ENCODE results near the gene IRS2. TPM values are rescaled to one million over a fixed set of nuclear protein-coding genes. Genes with fewer than 3 reads are reported as not detected.

The IRS2 gene
- total RNA-seq, 2 experiments from 2014 or later: 2.8 TPM

DNA sequence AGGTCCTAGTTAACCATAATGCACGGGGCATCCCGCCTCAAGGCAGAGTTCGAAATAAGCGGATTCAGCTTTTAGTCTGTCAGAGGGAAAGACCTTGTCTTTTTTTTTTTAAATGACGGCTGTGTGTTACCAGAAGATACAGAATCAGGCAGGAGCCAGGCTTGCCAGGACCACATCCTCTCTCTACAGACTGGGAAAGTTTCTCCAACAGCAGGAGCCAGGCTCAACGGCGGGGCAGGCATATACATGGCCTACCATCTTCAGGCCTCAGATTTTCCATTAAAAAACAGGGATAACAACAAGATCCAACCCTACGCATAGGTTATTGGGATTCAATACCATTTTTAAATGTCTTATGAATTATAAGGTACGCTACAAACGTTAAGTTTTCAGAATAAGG is 17.8 kb downstream of the IRS2 start:
- CTCF ChIA-PET: interaction anchor here (1.0 to 1.2 kb wide), 2 partner anchors 21 to 26 kb away, joined by 3 to 4 read pairs; no protein-coding TSS in a partner anchor

DNA sequence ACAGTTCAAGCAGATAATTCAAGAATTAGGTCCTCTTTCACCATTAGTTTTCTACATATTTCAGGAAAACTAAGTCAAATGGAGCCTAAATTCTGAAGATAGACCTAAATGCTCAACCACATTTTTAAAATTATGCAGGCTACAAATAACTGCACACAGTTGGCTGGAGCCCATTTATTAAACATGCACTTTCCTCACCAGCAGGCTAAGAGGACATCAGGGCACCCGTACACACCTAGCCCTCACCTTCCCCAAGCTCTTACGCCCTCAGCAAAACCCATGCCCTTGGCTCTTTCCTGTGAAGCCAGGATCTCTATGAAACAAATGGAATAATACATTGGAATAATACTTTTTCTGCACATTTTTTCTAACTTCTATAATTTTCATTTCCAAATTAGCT is 18.2 kb downstream of the IRS2 start:
- peaks cover 21% of the 10 kb centered on the region for H3K4me1 Mint-ChIP-seq (ENCODE audit: low read depth)
- no peaks in the 10 kb centered on the region for H3K9me3 Mint-ChIP-seq
- DNase-seq (no peak), ATAC-seq (no peak)
- TF ChIP-seq, protein P1, sequence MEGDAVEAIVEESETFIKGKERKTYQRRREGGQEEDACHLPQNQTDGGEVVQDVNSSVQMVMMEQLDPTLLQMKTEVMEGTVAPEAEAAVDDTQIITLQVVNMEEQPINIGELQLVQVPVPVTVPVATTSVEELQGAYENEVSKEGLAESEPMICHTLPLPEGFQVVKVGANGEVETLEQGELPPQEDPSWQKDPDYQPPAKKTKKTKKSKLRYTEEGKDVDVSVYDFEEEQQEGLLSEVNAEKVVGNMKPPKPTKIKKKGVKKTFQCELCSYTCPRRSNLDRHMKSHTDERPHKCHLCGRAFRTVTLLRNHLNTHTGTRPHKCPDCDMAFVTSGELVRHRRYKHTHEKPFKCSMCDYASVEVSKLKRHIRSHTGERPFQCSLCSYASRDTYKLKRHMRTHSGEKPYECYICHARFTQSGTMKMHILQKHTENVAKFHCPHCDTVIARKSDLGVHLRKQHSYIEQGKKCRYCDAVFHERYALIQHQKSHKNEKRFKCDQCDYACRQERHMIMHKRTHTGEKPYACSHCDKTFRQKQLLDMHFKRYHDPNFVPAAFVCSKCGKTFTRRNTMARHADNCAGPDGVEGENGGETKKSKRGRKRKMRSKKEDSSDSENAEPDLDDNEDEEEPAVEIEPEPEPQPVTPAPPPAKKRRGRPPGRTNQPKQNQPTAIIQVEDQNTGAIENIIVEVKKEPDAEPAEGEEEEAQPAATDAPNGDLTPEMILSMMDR (IDR thresholded peaks at IDR 0.05): no peak
- CTCF ChIA-PET: interaction anchor here (1.0 to 1.2 kb wide), 2 partner anchors 21 to 26 kb away, joined by 3 to 4 read pairs; no protein-coding TSS in a partner anchor
- H3K27ac Mint-ChIP-seq: no peak overlapping the region
- POLR2A ChIA-PET: interaction anchor here (0.6 kb wide), 1 partner anchor 11 kb away, joined by 4 read pairs; no protein-coding TSS in a partner anchor
- intact Hi-C loops (cut with micrococcal nuclease): no loop called here
- H3K27me3 Mint-ChIP-seq: no peaks in the 10 kb centered on the region
- H3K4me3 Mint-ChIP-seq: no peak overlapping the region
- no peaks in the 10 kb centered on the region for H3K36me3 Mint-ChIP-seq (ENCODE audit: low read depth)

More for the DNA sequence above, 17.8 kb downstream of the IRS2 start:
- DNase-seq (no peak), ATAC-seq (no peak)
- TF ChIP-seq, protein P1 (IDR thresholded peaks at IDR 0.05): no peak
- H3K36me3 Mint-ChIP-seq (ENCODE audit: low read depth): no peaks in the 10 kb centered on the region
- H3K27ac Mint-ChIP-seq: no peak overlapping the region
- intact Hi-C loops (cut with micrococcal nuclease): no loop called here
- H3K27me3 Mint-ChIP-seq: no peaks in the 10 kb centered on the region
- POLR2A ChIA-PET: interaction anchor here (0.6 kb wide), 1 partner anchor 12 kb away, joined by 4 read pairs; no protein-coding TSS in a partner anchor
- no peaks in the 10 kb centered on the region for H3K9me3 Mint-ChIP-seq
- peaks cover 26% of the 10 kb centered on the region for H3K4me1 Mint-ChIP-seq (ENCODE audit: low read depth)
- no peak overlapping the region for H3K4me3 Mint-ChIP-seq

DNA sequence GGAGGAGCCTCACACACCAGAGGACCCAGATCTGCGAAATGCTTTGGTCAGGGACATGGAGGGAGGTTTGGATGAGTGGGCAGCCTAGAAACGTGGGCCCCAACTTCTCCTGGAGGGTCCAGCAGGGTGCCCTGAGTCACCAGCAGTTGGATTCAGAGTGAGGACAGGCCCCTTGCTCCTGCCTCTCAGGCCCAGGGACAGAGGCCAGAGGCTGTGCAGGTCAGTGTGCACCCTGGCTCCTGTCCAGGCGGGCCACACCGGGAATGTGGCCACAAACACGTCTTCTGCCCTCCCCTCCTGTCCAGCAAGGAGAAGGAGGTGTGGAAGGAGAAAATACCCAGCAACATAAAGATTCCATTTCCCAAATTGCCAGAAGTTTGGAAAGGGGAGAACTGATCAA is 19.4 kb downstream of the IRS2 start:
- Mint-ChIP-seq H3K4me3 (no peak overlapping the region), H3K27me3 (no peaks in the 10 kb centered on the region), H3K9me3 (no peaks in the 10 kb centered on the region), H3K36me3 (ENCODE audit: low read depth) (no peaks in the 10 kb centered on the region), H3K4me1 (ENCODE audit: low read depth) (peaks cover 27% of the 10 kb centered on the region), H3K27ac (no peak overlapping the region)
- DNase-seq (no peak), ATAC-seq (no peak)
- TF ChIP-seq, protein P1 (IDR thresholded peaks at IDR 0.05): no peak
- intact Hi-C loops (cut with micrococcal nuclease): no loop called here
- ChIA-PET CTCF (no interaction called here), POLR2A (no interaction called here)

DNA sequence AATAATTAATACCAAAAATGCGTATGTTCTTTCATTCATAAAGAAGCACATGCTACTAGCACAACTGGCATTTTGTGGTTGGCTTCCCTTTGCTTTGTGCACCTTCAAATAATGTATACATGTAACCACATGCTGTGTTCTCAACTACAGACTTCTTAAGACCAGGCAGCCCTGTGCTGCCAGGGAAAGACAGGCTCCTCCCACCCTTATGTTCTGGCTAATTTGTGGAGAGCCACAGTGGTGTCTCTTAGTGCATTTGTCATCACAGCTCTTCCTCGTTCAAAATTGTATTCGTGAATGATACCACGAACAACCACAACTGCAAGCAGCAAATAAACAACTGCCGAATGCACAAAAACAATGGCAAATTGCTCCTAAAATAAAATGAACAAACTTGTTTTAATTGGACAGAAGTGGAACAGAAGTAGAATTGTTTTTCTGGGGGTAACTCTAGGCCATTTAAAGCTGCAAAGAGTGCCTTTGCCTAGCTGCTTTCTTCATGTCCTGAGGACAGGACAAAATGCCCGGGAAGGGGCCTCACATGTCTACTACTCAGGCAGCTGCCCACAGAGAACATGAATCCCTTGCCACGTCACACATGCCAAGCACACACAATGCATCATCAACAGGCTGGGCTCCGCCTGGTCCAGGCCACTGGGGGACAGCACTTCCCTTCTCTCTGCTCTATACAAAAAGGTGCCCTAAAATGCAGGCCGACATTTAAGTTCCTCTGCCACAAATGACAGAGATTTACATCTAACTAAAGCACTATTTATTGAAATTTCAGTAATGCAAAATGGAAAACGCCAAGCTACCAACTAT is 21.7 kb downstream of the IRS2 start:
- Mint-ChIP-seq H3K4me3 (no peak overlapping the region), H3K4me1 (ENCODE audit: low read depth) (peaks cover 37% of the 10 kb centered on the region), H3K27me3 (no peaks in the 10 kb centered on the region), H3K27ac (no peak overlapping the region), H3K36me3 (ENCODE audit: low read depth) (no peaks in the 10 kb centered on the region), H3K9me3 (no peaks in the 10 kb centered on the region)
- CTCF ChIA-PET: interaction anchor here (0.9 to 1.9 kb wide), 3 partner anchors 15 to 154 kb away, joined by 3 to 9 read pairs (median 3); no protein-coding TSS in a partner anchor
- intact Hi-C loops (cut with micrococcal nuclease): no loop called here
- ATAC-seq (peak; percentile 90), DNase-seq (peak; percentile 61)
- TF ChIP-seq, protein P1 (IDR thresholded peaks at IDR 0.05): no peak
- POLR2A ChIA-PET: no interaction called here

DNA sequence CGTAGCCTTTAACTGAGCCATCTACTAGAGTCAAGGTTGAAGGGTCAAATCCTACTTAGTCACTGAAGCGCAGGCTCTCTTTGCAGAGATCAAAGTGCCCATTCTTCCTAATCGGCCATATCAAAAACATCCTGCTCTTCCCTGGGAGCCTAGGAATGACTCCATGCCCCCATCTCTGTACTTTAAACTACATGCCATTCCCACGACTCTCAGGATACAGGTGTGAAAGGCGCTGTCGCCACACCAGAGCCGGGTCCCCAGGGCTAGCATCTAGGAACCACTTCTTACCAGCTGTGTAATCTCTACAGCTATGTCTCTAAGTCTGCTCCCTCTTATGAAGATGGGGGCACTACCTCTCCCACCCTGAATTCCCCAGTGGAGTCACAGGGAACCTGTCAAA is 22.3 kb downstream of the IRS2 start:
- DNase-seq: no peak
- H3K27me3 Mint-ChIP-seq: no peaks in the 10 kb centered on the region
- ATAC-seq: no peak
- no peaks in the 10 kb centered on the region for H3K9me3 Mint-ChIP-seq
- TF ChIP-seq, protein P1 (IDR thresholded peaks at IDR 0.05): no peak
- no peak overlapping the region for H3K4me3 Mint-ChIP-seq
- H3K36me3 Mint-ChIP-seq (ENCODE audit: low read depth): no peaks in the 10 kb centered on the region
- peaks cover 39% of the 10 kb centered on the region for H3K4me1 Mint-ChIP-seq (ENCODE audit: low read depth)
- ChIA-PET POLR2A (no interaction called here), CTCF (interaction anchor here (1.0 to 1.9 kb wide), 2 partner anchors 16 to 154 kb away, joined by 3 to 9 read pairs; no protein-coding TSS in a partner anchor)
- intact Hi-C loops (cut with micrococcal nuclease): no loop called here
- no peak overlapping the region for H3K27ac Mint-ChIP-seq

All from activated CD8-positive, alpha-beta T cell treated with anti-CD3 and anti-CD28 coated beads for 36 hours (primary cell).